Measurements from ENCODE around the gene MITF.

GRCh38 chr3:69932501-69932900 is 193.2 kb downstream of the MITF start:
- TF ChIP-seq CTCF (IDR thresholded peaks at IDR 0.05) = no peak
- no peak for TF ChIP-seq POLR2A (IDR thresholded peaks at IDR 0.05)
